Measurements from ENCODE around the gene NKX1-1. TPM values are rescaled to one million over a fixed set of nuclear protein-coding genes. Genes with fewer than 3 reads are reported as not detected.

Gene NKX1-1
- total and polyA plus RNA-seq, 12 donors = not detected

DNA sequence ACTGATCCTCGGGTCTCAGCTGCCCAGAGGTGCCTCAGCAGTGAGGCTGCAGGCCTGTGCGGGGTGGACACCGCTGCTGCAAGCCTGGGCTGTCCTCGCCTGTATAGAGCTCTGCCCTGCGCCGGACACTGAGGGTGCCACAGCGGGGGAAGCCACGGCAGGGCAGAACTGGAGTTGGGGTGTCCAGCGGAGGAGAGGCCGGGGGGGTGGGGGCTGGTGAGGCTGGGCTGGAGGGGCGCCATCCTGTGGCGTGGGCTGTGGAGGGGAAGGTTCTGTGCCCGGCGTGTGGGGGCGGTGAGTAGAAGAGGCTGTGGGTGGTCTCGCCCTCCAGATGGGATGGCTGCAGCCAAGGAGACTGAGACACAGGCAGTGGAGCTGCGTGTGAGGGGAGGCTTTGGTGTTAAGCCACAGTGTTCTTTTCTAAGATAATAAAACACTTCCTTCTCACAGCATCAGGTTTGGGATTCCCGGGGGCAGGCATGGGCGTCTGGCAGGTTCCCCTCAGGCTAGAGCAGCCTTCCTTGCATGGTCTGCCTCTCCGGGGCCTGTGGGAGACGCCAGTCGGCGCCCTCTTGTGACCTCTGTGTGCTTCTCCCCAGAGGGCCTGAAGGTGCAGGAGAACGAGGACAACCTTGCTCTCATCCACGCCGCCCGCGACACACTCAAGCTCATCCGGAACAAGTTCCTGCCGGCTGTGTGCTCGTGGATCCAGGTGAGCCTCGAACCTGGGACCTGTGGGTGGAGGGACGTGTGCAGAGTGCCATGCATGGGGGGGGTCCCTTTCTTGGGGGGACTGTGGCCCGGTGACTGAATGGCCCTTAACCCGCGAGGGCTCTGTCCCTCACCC lies 51.9 kb downstream of the NKX1-1 start:
- no peak for DNase-seq
- Histone ChIP-seq H3K27me3 (no peaks in the 10 kb centered on the region), H3K36me3 (replicated peaks in 1 of 2) (peaks cover 0 to 27% of the 10 kb centered on the region in 2 donors), H3K9me3 (replicated peaks in 1 of 3) (no peaks in the 10 kb centered on the region), H3K27ac (no peak overlapping the region), H3K4me3 (no peak overlapping the region), H3K4me1 (replicated peaks in 1 of 2) (no peaks in the 10 kb centered on the region)
- TF ChIP-seq, protein P1, sequence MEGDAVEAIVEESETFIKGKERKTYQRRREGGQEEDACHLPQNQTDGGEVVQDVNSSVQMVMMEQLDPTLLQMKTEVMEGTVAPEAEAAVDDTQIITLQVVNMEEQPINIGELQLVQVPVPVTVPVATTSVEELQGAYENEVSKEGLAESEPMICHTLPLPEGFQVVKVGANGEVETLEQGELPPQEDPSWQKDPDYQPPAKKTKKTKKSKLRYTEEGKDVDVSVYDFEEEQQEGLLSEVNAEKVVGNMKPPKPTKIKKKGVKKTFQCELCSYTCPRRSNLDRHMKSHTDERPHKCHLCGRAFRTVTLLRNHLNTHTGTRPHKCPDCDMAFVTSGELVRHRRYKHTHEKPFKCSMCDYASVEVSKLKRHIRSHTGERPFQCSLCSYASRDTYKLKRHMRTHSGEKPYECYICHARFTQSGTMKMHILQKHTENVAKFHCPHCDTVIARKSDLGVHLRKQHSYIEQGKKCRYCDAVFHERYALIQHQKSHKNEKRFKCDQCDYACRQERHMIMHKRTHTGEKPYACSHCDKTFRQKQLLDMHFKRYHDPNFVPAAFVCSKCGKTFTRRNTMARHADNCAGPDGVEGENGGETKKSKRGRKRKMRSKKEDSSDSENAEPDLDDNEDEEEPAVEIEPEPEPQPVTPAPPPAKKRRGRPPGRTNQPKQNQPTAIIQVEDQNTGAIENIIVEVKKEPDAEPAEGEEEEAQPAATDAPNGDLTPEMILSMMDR (IDR thresholded peaks at IDR 0.05) = no peak
- TF ChIP-seq POLR2A (IDR thresholded peaks at IDR 0.05) = no peak
- WGBS, 4 donors = 88 to 92% (median 90%) methylated on average over 18 to 36 of the region's 36 CpGs
- intact Hi-C loops (cut with DNase I) = loop anchor here (2.0 to 10.0 kb wide), 3 partner anchors 107 to 220 kb away; partner anchors contain the start of gene CTBP1 (in 1 of the 2)

DNA sequence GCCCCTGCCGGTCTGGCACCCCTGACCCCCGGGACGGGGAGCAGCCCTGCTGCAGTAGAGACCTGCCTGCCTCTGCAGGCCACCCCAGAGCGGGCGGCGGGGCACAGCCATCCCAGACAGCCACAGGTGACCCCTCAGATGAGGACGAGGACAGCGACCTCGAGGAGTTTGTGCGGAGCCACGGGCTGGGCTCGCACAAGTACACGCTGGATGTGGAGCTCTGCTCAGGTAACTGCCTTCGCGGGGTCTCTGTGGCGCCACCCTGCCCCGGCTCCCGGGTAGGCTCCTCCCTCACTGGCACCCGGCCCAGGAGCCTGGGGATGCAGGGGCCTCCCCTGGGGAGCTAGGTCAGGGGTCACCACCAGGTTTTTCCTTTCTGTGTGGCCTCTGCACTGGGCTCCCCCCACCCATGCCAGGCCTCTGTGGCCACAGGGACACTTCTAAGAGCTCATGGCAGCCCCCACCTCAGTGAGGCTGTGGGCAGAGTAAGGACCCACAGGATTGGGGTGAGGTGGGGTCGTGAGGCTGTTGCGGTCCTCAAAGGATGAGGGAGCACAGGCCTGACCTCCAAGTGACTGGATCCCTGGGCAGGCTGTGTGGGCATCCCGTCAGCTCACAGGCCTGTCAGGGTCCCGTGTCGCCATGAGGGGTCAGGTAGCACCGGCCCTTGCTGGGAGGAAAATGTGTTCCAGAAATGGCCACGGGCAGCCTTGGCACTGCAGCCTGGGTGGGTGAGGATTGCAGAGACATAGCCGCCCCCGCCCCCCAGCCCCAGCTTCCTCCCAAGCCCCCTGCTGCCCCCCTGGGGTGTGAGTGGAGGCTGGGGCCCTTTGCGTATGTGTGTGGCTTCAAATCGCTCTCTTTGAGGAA lies 52.8 kb downstream of the NKX1-1 start:
- WGBS, 4 donors = 88 to 94% (median 89%) methylated on average over 3 to 30 of the region's 30 CpGs
- intact Hi-C loops (cut with DNase I) = loop anchor here (2.0 to 10.0 kb wide), 3 partner anchors 106 to 219 kb away; partner anchors contain the start of gene CTBP1 (in 1 of the 2)
- Histone ChIP-seq H3K27me3 (no peaks in the 10 kb centered on the region), H3K4me1 (replicated peaks in 1 of 2) (peaks cover 0 to 3% of the 10 kb centered on the region in 2 donors), H3K36me3 (replicated peaks in 1 of 2) (peaks cover 0 to 27% of the 10 kb centered on the region in 2 donors), H3K4me3 (no peak overlapping the region), H3K9me3 (replicated peaks in 1 of 3) (no peaks in the 10 kb centered on the region), H3K27ac (no peak overlapping the region)
- TF ChIP-seq, protein P1 (IDR thresholded peaks at IDR 0.05) = no peak
- no peak for DNase-seq

Other genes with a start within 250 kb of the NKX1-1 start
- 100 to 1,000 TPM in 3 of 9 donors, 10 to 100 TPM in 6; 14.1 to 206 (median 75.3) TPM for gene SPON2, start 233.9 kb downstream of the NKX1-1 start, total RNA-seq
- 10 to 100 TPM in 2 of 3 donors, 1 to 10 TPM in 1; 4.1 to 83.7 (median 28.4) TPM for gene SPON2, start 233.9 kb downstream of the NKX1-1 start, polyA plus RNA-seq
- gene CTBP1, start 157.3 kb downstream of the NKX1-1 start, total RNA-seq = 100 to 1,000 TPM in 8 of 9 donors, 10 to 100 TPM in 1; 69.5 to 293 (median 163) TPM
- gene CTBP1, start 157.3 kb downstream of the NKX1-1 start, polyA plus RNA-seq = 100 to 1,000 TPM in 2 of 3 donors, 10 to 100 TPM in 1; 45.7 to 172 (median 145) TPM
- 10 to 100 TPM; 50.2 to 96.8 (median 78.7) TPM for gene MAEA, start 116.6 kb downstream of the NKX1-1 start, total RNA-seq
- gene MAEA, start 116.6 kb downstream of the NKX1-1 start, polyA plus RNA-seq = 100 to 1,000 TPM in 1 of 3 donors, 10 to 100 TPM in 2; 35.6 to 103 (median 70.3) TPM
- gene UVSSA, start 59.2 kb downstream of the NKX1-1 start, total RNA-seq = 10 to 100 TPM in 6 of 9 donors, 1 to 10 TPM in 3; 3.5 to 36.5 (median 16.7) TPM
- 10 to 100 TPM in 2 of 3 donors, 1 to 10 TPM in 1; 2.9 to 37.4 (median 21.9) TPM for gene UVSSA, start 59.2 kb downstream of the NKX1-1 start, polyA plus RNA-seq